HL-60 (cell line): ENCODE results near the gene GPR26.

Experiments
- DNase-seq, 2 experiments: peaks; one replicate each; pipeline ENCODE4 v3.0.0-alpha.2; 2010 to 2020; ENCODE audit warnings: low read depth in 1 of 2, low spot score in 1 of 2
- H3K27ac ChIP-seq: fragments of 250-450 bp; sonication (Bioruptor Pico); replicated peaks from 2 replicates; pipeline ENCODE4 v1.5.1; 2020; ENCODE audit warnings: mild to moderate bottlenecking, moderate library complexity
- H3K27me3 ChIP-seq: fragments of 250-450 bp; sonication (Bioruptor Pico); 2 replicates; pipeline ENCODE4 v1.5.1; 2021; ENCODE audit warnings: mild to moderate bottlenecking, moderate library complexity; ENCODE audit not compliant: insufficient read depth, poor library complexity, severe bottlenecking
- H3K4me3 ChIP-seq: replicated peaks from 2 replicates; pipeline ENCODE4 v1.5.1; 2011; ENCODE audit warnings: mild to moderate bottlenecking, control low read depth, low read length; ENCODE audit not compliant: insufficient read depth
- CTCF ChIP-seq: IDR thresholded peaks from one replicate; pipeline ENCODE4 v1.5.1; 2011; ENCODE audit warnings: low read length, control low read depth, inconsistent platforms; ENCODE audit not compliant: insufficient read depth
- GABPA ChIP-seq: IDR thresholded peaks from 2 replicates; pipeline ENCODE4 v1.6.1; 2012; ENCODE audit warnings: low read depth
- POLR2AphosphoS5 ChIP-seq: IDR thresholded peaks from 2 replicates; pipeline ENCODE4 v1.6.1; 2012; ENCODE audit warnings: low read depth
- REST ChIP-seq: IDR thresholded peaks from 2 replicates; pipeline ENCODE4 v1.6.1; 2012; ENCODE audit warnings: low read depth; ENCODE audit not compliant: insufficient replicate concordance
- SPI1 ChIP-seq: IDR thresholded peaks from 2 replicates; pipeline ENCODE4 v1.6.1; 2012; ENCODE audit warnings: low read depth, mild to moderate bottlenecking, borderline replicate concordance

GPR26 gene

GRCh38 chr10:123642293-123642692 is 23.9 kb upstream of the GPR26 start:
- Histone ChIP-seq H3K27me3 (peaks cover 4% of the 10 kb centered on the region), H3K27ac (no peak overlapping the region), H3K4me3 (no peak overlapping the region)
- no peak for TF ChIP-seq POLR2AphosphoS5
- TF ChIP-seq GABPA: no peak
- no peak for TF ChIP-seq SPI1
- TF ChIP-seq REST: no peak
- no peak for TF ChIP-seq CTCF
- no peak for DNase-seq

- no peak for DNase-seq
- TF ChIP-seq CTCF (no peak), SPI1 (no peak)
- Histone ChIP-seq H3K27ac (no peak overlapping the region), H3K4me3 (no peak overlapping the region), H3K27me3 (peaks cover 4% of the 10 kb centered on the region)
These were observed 23.5 kb upstream of the GPR26 start for GRCh38 chr10:123642697-123643096.

- Histone ChIP-seq H3K4me3 (no peak overlapping the region), H3K27me3 (peaks cover 4% of the 10 kb centered on the region), H3K27ac (no peak overlapping the region)
- no peak for DNase-seq
- TF ChIP-seq REST (no peak), SPI1 (no peak), GABPA (no peak), POLR2AphosphoS5 (no peak), CTCF (no peak)
These were observed 22.8 kb upstream of the GPR26 start for GRCh38 chr10:123643315-123643714.

DNA sequence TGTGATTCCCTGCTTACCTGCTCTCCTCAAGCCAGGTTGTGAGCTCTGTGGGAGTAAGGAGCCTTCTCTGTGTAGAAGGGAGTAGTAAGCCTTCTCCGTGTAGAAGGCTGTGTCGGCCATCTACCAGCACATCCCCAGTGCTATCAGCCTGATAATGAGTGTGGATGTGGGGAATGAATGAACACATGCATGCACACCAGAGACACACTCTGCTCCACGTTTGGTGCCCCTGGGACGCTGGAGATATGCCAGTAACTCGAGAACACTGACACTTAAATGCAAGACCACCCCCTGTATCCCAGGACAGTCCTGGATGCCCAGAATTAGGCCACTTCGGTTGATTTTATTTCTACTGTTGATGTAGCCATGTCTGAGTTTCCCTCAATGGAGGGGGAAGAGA is 21.1 kb upstream of the GPR26 start:
- no peak for DNase-seq
- Histone ChIP-seq H3K27ac (no peak overlapping the region), H3K4me3 (no peak overlapping the region), H3K27me3 (no peaks in the 10 kb centered on the region)
- TF ChIP-seq REST: no peak
- TF ChIP-seq SPI1: no peak
- TF ChIP-seq CTCF: no peak
- TF ChIP-seq POLR2AphosphoS5: no peak
- no peak for TF ChIP-seq GABPA
